GM21367 (cell line): ENCODE results near the gene RING1.

Experiments used
- ATAC-seq: cut with Tn5 transposase; IDR thresholded peaks from one replicate; pipeline ENCODE4 v1.9.1; 2021; ENCODE audit not compliant: unreplicated experiment

RING1 gene

DNA sequence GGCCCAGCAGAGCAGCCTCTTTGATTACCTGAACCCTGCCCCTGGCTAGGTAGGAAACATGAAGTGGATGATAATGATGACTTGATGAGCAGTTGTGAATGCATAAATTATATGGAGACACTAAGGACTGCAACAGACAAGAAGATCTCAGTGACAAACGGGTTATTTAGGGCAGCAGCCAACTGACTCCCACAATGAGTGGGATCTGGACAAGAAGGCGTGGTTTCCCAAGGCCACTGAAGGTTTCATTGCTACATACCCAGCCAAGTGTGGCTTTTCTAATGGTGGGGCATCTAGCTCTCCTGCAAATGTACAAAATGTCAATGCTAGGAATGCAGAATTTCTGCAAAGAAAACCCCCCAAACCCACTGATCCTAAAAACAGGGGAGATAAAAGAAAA, 29.4 kb downstream of the RING1 start:
- no peak for ATAC-seq

DNA sequence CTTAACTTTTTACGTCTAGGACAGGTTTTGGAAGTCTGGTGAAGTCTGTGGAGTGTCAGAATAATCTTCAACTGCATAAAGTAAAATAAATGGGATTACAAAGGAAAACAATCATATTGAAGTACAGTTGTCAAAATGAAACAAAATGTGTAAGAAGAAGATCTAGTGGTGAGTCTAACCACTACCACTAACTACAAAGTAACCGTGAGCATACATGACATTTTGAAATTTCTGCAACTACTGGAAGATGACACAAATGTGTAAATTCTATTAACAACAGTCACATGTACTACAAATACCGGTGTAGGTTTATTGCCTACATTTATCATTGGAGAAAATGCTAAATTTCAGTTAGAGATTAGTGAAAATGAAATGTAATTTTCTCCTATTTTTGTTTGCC, 33.7 kb downstream of the RING1 start:
- no peak for ATAC-seq

DNA sequence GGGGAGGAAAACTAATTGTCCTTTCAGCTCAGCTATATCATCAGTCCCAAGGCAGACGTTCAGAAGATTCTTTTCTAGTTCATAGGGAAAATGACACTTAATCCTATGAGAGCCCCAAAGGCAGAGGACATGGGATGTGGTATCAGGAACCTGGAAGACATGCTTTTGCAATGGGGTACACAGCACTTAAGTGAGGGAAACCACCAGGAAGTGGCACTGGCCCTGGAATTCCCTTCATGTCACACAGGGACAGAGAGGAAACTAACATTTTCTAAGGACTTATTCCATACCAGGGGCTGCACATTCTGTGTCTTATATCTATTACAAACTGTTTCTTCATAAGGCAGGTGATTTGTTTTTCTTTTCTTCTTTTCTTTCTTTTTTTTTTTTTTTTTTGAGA, 35.2 kb downstream of the RING1 start:
- no peak for ATAC-seq

- peak; percentile 42 for ATAC-seq
Observed at GRCh38 chr6:33247977-33248642, 39.8 kb downstream of the RING1 start.

- ATAC-seq = no peak
Observed at GRCh38 chr6:33248643-33248931, 40.3 kb downstream of the RING1 start.

GRCh38 chr6:33248932-33249731, 40.8 kb downstream of the RING1 start:
- peak; percentile 79 for ATAC-seq

GRCh38 chr6:33249732-33250630, 41.7 kb downstream of the RING1 start:
- ATAC-seq = no peak

GRCh38 chr6:33250731-33251130, 42.4 kb downstream of the RING1 start:
- ATAC-seq = no peak

DNA sequence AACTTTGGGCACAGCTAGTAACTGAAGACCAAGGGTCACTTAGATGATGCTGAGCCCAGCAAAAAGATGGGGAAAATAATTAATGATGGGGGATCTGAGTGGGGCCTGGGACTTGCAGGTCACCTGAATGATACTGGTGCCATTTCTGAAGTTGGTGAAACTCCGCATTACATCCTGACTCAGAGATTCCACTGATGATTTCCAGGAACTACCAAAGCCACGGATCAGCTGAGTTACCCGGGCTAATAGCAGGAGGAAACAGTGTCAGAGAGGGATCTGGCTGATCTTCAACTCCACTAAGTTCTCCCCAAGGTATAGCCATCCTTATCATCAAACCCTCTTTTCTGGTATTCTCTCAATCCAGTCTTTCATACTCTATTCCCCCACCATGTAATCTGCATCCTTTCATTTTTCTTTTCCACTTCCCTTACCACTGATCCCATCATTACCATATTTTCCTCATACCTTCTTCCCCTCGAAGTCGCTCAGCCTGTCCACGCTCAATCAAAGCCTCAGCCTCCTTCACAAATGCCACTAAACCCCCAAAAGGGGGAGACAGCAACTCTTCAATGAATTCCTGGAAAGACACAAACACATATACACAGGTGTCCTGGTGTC, 43.2 kb downstream of the RING1 start:
- ATAC-seq = no peak

DNA sequence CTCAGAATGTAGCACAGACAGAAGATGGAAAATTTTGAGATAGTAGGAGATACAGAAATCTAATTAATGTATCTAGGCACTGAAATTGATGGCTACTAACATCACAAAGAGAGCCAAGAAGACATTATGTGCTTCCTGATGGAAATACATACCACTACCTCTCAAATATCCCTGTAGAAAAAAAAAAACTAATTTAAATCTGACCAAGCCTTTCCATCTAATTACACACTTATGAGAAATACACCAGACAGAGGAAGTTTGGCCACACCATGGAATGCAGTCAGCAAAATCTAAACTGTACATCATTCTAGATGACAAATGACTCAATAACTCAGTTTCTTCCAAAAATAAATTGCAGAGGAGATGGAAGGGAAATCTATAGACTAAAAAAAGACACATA, 44.5 kb downstream of the RING1 start:
- ATAC-seq = no peak

DNA sequence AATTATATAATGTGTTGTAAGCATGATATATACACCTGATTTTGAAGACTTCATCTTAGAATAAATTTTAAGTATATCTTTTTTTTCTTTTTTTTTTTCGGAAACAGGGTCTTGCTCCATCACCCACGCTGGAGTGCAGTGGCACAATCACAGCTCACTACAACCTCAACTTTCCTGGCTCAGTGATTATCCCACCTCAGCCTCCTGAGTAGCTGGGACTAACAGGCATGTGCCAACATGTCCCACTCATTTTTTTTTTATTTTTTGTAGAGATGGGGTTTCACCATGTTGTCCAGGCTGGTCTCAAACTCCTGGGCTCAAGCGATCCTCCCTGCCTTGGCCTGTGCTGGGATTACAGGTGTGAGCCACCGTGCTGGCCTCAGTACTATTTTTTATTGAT, 46.3 kb downstream of the RING1 start:
- no peak for ATAC-seq

- ATAC-seq = no peak
Observed at GRCh38 chr6:33259032-33259431, 50.7 kb downstream of the RING1 start.
